GM19023 (cell line): ENCODE measurements around the gene KRT86.
A peak's percentile ranks its signal among the peaks of the same experiment; 100 is the strongest.
"Not testable (repeated sequence)": the region's sequence is repeated elsewhere in the genome, so short reads cannot be mapped to it uniquely, and the experiment has no call there.

Source experiments
- ATAC-seq: cut with Tn5 transposase; IDR thresholded peaks from one replicate; pipeline ENCODE4 v1.9.1; 2021; ENCODE audit warnings: mild to moderate bottlenecking, moderate library complexity; ENCODE audit not compliant: unreplicated experiment

KRT86 gene

GRCh38 chr12:52312086-52312485, 37.6 kb downstream of the KRT86 start:
- ATAC-seq, result no peak

- ATAC-seq, result no peak
Measured at GRCh38 chr12:52313461-52313860, 39.0 kb downstream of the KRT86 start.

GRCh38 chr12:52313926-52314325, 39.5 kb downstream of the KRT86 start:
- no peak for ATAC-seq

GRCh38 chr12:52314511-52314910, 40.1 kb downstream of the KRT86 start:
- ATAC-seq, result no peak

- ATAC-seq, result not testable (repeated sequence)
Measured at GRCh38 chr12:52315721-52316120, 41.3 kb downstream of the KRT86 start.

- no peak for ATAC-seq
Measured at GRCh38 chr12:52316290-52316689, 41.8 kb downstream of the KRT86 start.

GRCh38 chr12:52316701-52317100, 42.3 kb downstream of the KRT86 start:
- no peak for ATAC-seq

GRCh38 chr12:52317468-52318052, 43.1 kb downstream of the KRT86 start:
- ATAC-seq, result no peak

- no peak for ATAC-seq
Measured at GRCh38 chr12:52318241-52318990, 44.0 kb downstream of the KRT86 start.

- no peak for ATAC-seq
Measured at GRCh38 chr12:52319097-52319496, 44.7 kb downstream of the KRT86 start.

GRCh38 chr12:52320784-52321400, 46.4 kb downstream of the KRT86 start, which contains the start of gene KRT83:
Gene KRT83, minus strand, starts transcription at chr12:52321398. Its CDS starts 63 bp downstream, at chr12:52321335.
- no peak for ATAC-seq

GRCh38 chr12:52321418-52321817, 47.0 kb downstream of the KRT86 start:
- ATAC-seq, result no peak

GRCh38 chr12:52322069-52322468, 47.6 kb downstream of the KRT86 start:
- no peak for ATAC-seq

GRCh38 chr12:52323001-52323400, 48.6 kb downstream of the KRT86 start:
- no peak for ATAC-seq

- ATAC-seq, result no peak
Measured at GRCh38 chr12:52323416-52324152, 49.1 kb downstream of the KRT86 start.

- ATAC-seq, result no peak
Measured at GRCh38 chr12:52324153-52324444, 49.7 kb downstream of the KRT86 start.

GRCh38 chr12:52327052-52327829, 52.8 kb downstream of the KRT86 start:
- peak; percentile 89 for ATAC-seq

- no peak for ATAC-seq
Measured at GRCh38 chr12:52327830-52328500, 53.5 kb downstream of the KRT86 start.

- no peak for ATAC-seq
Measured at GRCh38 chr12:52331039-52331438, 56.6 kb downstream of the KRT86 start.

GRCh38 chr12:52331833-52332232, 57.4 kb downstream of the KRT86 start:
- no peak for ATAC-seq
